ENCODE data around the gene PRPF6. TPM values are rescaled to one million over a fixed set of nuclear protein-coding genes. Genes with fewer than 3 reads are reported as not detected.

The PRPF6 gene
- total RNA-seq, 2 donors from 2014 or later = 32.9 to 43.6 TPM

- H3K27me3 ChIP-seq = no peaks in the 10 kb centered on the region
- peaks cover 53% of the 10 kb centered on the region for H3K36me3 ChIP-seq
- no peak for TF ChIP-seq CTCF (IDR thresholded peaks at IDR 0.05)
- no peak for DNase-seq (ENCODE audit: low spot score)
- H3K4me3 ChIP-seq = no peak overlapping the region
- H3K27ac ChIP-seq = peak overlapping the region; percentile 88 to 98
- H3K4me1 ChIP-seq = peaks cover 0 to 70% of the 10 kb centered on the region in 2 donors
- H3K9me3 ChIP-seq = no peaks in the 10 kb centered on the region
Observed at GRCh38 chr20:63945031-63945658, 35.8 kb upstream of the PRPF6 start.

DNA sequence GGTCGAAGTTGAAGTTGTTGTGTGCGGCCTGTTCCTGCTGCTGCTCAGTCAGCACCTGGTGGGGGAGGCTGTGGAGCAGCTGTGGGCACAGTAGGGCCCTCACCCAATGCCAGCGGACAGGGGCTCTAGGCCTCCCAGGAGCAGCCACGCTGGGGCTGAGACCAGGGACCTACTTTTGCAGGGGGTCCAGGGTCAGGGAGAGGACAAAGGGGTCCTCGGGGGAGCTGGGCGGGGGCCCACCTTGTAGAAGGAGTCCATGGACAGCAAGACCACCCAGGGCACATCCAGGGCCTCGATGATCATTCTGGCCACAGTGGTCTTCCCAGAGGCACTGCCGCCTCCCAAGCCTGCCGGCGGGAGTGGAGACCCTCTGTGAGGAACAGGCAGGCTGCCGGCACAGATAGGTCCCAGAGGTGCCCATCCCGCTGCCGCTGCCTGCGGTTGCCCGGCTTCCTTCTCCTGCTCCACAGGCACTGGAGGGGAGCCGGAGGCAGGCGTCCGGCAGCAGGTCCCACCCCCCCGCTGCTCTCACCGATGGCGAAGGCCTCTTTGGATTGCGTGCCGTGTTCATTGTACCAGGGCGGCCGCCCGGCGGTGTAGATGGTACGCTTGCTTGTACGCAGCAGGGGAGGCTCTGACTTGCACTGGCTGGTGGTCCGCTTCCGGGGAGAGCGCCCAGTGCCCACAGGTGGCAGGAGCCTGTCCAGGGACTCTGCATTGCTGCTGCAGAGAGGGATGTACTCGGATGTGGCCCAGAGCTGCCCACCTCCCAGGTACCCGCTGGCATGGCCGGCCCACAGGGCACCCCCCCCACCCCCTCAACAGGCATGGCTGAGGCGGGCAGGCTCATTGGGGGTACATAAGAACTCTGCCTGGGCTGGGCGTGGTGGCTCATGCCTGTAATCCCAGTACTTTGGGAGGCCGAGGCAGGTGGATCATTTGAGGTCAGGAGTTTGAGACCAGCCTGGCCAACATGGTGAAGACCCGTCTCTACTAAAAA is 34.7 kb upstream of the PRPF6 start:
- DNase-seq (ENCODE audit: low spot score) = no peak
- Histone ChIP-seq H3K4me1 (peaks cover 0 to 81% of the 10 kb centered on the region in 2 donors), H3K27ac (peak overlapping the region; percentile 88 to 98), H3K4me3 (no peak overlapping the region), H3K27me3 (no peaks in the 10 kb centered on the region), H3K36me3 (peaks cover 43% of the 10 kb centered on the region), H3K9me3 (no peaks in the 10 kb centered on the region)
- no peak for TF ChIP-seq CTCF (IDR thresholded peaks at IDR 0.05)

GRCh38 chr20:63946986-63947637 is 33.8 kb upstream of the PRPF6 start:
- Histone ChIP-seq H3K27me3 (no peaks in the 10 kb centered on the region), H3K27ac (peak overlapping the region; percentile 88 to 98), H3K36me3 (peaks cover 39% of the 10 kb centered on the region), H3K9me3 (no peaks in the 10 kb centered on the region), H3K4me1 (peaks cover 0 to 86% of the 10 kb centered on the region in 2 donors), H3K4me3 (no peak overlapping the region)
- no peak for DNase-seq (ENCODE audit: low spot score)
- TF ChIP-seq CTCF (IDR thresholded peaks at IDR 0.05) = no peak

- Histone ChIP-seq H3K36me3 (peaks cover 34% of the 10 kb centered on the region), H3K4me1 (peaks cover 0 to 86% of the 10 kb centered on the region in 2 donors), H3K9me3 (no peaks in the 10 kb centered on the region), H3K27ac (peak overlapping the region; percentile 88 to 98), H3K27me3 (no peaks in the 10 kb centered on the region), H3K4me3 (peak overlapping the region in 1 of 2 donors; percentile 20)
- TF ChIP-seq CTCF (IDR thresholded peaks at IDR 0.05) = peak in 1 of 2 donors; percentile 23
- no peak for DNase-seq (ENCODE audit: low spot score)
Observed at GRCh38 chr20:63947638-63948456, 33.1 kb upstream of the PRPF6 start.
